HepG2 (cell line): Measurements from ENCODE around the gene MSANTD2. TPM values are rescaled to one million over a fixed set of nuclear protein-coding genes. Genes with fewer than 3 reads are reported as not detected.
A peak's percentile ranks its signal among the peaks of the same experiment; 100 is the strongest.

ENCODE experiments used
- ATAC-seq: fragments of 200-7000 bp; cut with Tn5 transposase; 3 replicates; pipeline ENCODE4 v1.9.1; 2020; ENCODE audit warnings: mild to moderate bottlenecking, moderate library complexity
- BruUV-seq: library from RNA; stranded (reverse); fragments of 400-500 nt; replicated peaks from 2 replicates; lab custom pipeline; 2021; lab: Mats Ljungman, UMichigan
- CTCF ChIA-PET: fragments of 300-600 bp; formaldehyde crosslinking; extraction: SDS; loops from one replicate; lab custom pipeline; 2021; ENCODE audit warnings: low total read pairs, inconsistent platforms, low intra/inter-chr PET ratio; lab: Yijun Ruan, JAX
- POLR2A ChIA-PET: fragments of 350-600 bp; sonication (Branson Sonifier 250); formaldehyde crosslinking; loops from one replicate; lab custom pipeline; 2020; ENCODE audit warnings: antibody characterized with exemption, inconsistent platforms; lab: Yijun Ruan, JAX
- DNase-seq: peaks from one replicate; pipeline ENCODE4 v3.0.0-alpha.2; 2015; ENCODE audit warnings: low spot score
- FAIRE-seq: peaks from 3 replicates; lab custom pipeline; 2011; peaks lifted over from hg19 to GRCh38; lab: Jason Lieb, UNC
- H2AFZ ChIP-seq: one replicate; pipeline ENCODE4 v1.6.1; 2011; ENCODE audit warnings: low read length, inconsistent platforms
- H3K27ac ChIP-seq: fragments of 300-600 bp; 3 replicates; pipeline ENCODE4 v1.8.0; 2011; ENCODE audit warnings: mixed run types, mild to moderate bottlenecking, mixed read lengths, low read length, inconsistent platforms; ENCODE audit not compliant: insufficient read depth; ENCODE audit errors: extremely low read length
- H3K27me3 ChIP-seq, 2 experiments: fragments of 200-600 bp in 1 of 2; 2 replicates in 1 of 2; 3 replicates in 1 of 2; pipeline versions ENCODE4 v1.6.0 to v1.8.0; 2011; ENCODE audit warnings: low read length in 2 of 2, mild to moderate bottlenecking in 2 of 2, moderate library complexity in 2 of 2, inconsistent platforms in 1 of 2; ENCODE audit not compliant: insufficient read depth in 2 of 2, control insufficient read depth in 1 of 2
- H3K36me3 ChIP-seq, 2 experiments: fragments of 200-600 bp in 1 of 2; replicated peaks in 1 of 2; 2 replicates in 1 of 2; 3 replicates in 1 of 2; pipeline versions ENCODE4 v1.5.1 to v1.8.0; 2011; ENCODE audit warnings: low read length in 2 of 2, inconsistent platforms in 1 of 2; ENCODE audit not compliant: insufficient read depth in 2 of 2, control insufficient read depth in 1 of 2
- H3K4me1 ChIP-seq: 2 replicates; pipeline ENCODE4 v1.5.1; 2012; ENCODE audit warnings: low read length, inconsistent platforms; ENCODE audit not compliant: insufficient read depth
- H3K4me2 ChIP-seq: 2 replicates; pipeline ENCODE4 v1.6.0; 2011; ENCODE audit warnings: low read depth, low read length, inconsistent platforms
- H3K4me3 ChIP-seq, 3 experiments: fragments of 200-600 bp in 1 of 3; sonication (generic), shearing (Covaris generic) in 1 of 3; replicated peaks in 1 of 3; 2 replicates each; pipeline ENCODE4 v1.5.1; 2011 to 2016; ENCODE audit warnings: low read length in 3 of 3, inconsistent platforms in 2 of 3, low read depth in 2 of 3, mild to moderate bottlenecking in 2 of 3, control low read depth in 1 of 3, mixed read lengths in 1 of 3; ENCODE audit not compliant: insufficient read depth in 1 of 3
- H3K79me2 ChIP-seq: one replicate; pipeline ENCODE4 v1.6.1; 2011; ENCODE audit warnings: low read length, inconsistent platforms; ENCODE audit not compliant: insufficient read depth
- H3K9ac ChIP-seq: 2 replicates; pipeline ENCODE4 v1.6.0; 2011; ENCODE audit warnings: mild to moderate bottlenecking, low read depth, low read length, inconsistent platforms; ENCODE audit not compliant: insufficient read depth
- H3K9me3 ChIP-seq: 2 replicates; pipeline ENCODE4 v1.5.1; 2012; ENCODE audit warnings: mild to moderate bottlenecking, low read length
- H4K20me1 ChIP-seq: 2 replicates; pipeline ENCODE4 v1.6.0; 2011; ENCODE audit warnings: inconsistent platforms, mild to moderate bottlenecking, low read length, moderate library complexity; ENCODE audit not compliant: insufficient read depth
- BHLHE40 ChIP-seq: IDR thresholded peaks from 2 replicates; pipeline ENCODE4 v1.6.1; 2011; ENCODE audit warnings: low read length, improper control_type of control experiment
- ELF3 ChIP-seq: IDR thresholded peaks from 2 replicates; pipeline ENCODE4 v1.6.1; 2016; ENCODE audit warnings: missing genetic modification reagents, missing compliant biosample characterization
- FOXK2 ChIP-seq: fragments of 450-650 bp; IDR thresholded peaks from 2 replicates; pipeline ENCODE4 v1.6.1; 2016
- HES4 ChIP-seq: sonication (generic); formaldehyde crosslinking; IDR thresholded peaks from 2 replicates; pipeline ENCODE4 v1.9.0; 2021; ENCODE audit warnings: mild to moderate bottlenecking, missing genetic modification reagents, borderline replicate concordance
- NFE2 ChIP-seq: sonication (generic); formaldehyde crosslinking; IDR thresholded peaks from 2 replicates; pipeline ENCODE4 v1.4.0; 2020; ENCODE audit warnings: missing genetic modification reagents
- PAWR ChIP-seq: sonication (generic); formaldehyde crosslinking; IDR thresholded peaks from 2 replicates; pipeline ENCODE4 v1.4.0; 2020; ENCODE audit warnings: missing genetic modification reagents, mild to moderate bottlenecking, borderline replicate concordance
- SMARCC2 ChIP-seq: fragments of 450-650 bp; IDR thresholded peaks from 2 replicates; pipeline ENCODE4 v1.6.1; 2017; ENCODE audit warnings: antibody characterized with exemption, mild to moderate bottlenecking
- TCF7L2 ChIP-seq: IDR thresholded peaks from 2 replicates; pipeline ENCODE4 v1.6.1; 2011; ENCODE audit warnings: mild to moderate bottlenecking, low read depth, low read length, moderate library complexity
- YEATS2 ChIP-seq: sonication (generic); formaldehyde crosslinking; IDR thresholded peaks from 2 replicates; pipeline ENCODE4 v1.4.0; 2020; ENCODE audit warnings: missing genetic modification reagents, borderline replicate concordance
- ZBTB8A ChIP-seq: sonication (generic); formaldehyde crosslinking; IDR thresholded peaks from 2 replicates; pipeline ENCODE4 v1.4.0; 2020; ENCODE audit warnings: mild to moderate bottlenecking, low read depth, missing genetic modification reagents, borderline replicate concordance
- ZNF143 ChIP-seq: sonication (generic); formaldehyde crosslinking; IDR thresholded peaks from 2 replicates; pipeline ENCODE4 v1.4.0; 2020; ENCODE audit warnings: missing genetic modification reagents
- ZNF232 ChIP-seq: sonication (generic); formaldehyde crosslinking; IDR thresholded peaks from 2 replicates; pipeline ENCODE4 v1.4.0; 2020; ENCODE audit warnings: missing genetic modification reagents, borderline replicate concordance
- ZNF34 ChIP-seq: sonication (generic); formaldehyde crosslinking; IDR thresholded peaks from 2 replicates; pipeline ENCODE4 v1.4.0; 2020; ENCODE audit warnings: mild to moderate bottlenecking, missing genetic modification reagents, borderline replicate concordance
- ZNF607 ChIP-seq: sonication (generic); formaldehyde crosslinking; IDR thresholded peaks from 2 replicates; pipeline ENCODE4 v1.5.1; 2020; ENCODE audit warnings: missing genetic modification reagents, mild to moderate bottlenecking, borderline replicate concordance
- ZNF652 ChIP-seq: IDR thresholded peaks from 2 replicates; pipeline ENCODE4 v1.6.1; 2016; ENCODE audit warnings: low read depth, borderline replicate concordance
- WGBS: methylation state at CpG from one replicate; pipeline ENCODE4 v1.1.6; 2017; ENCODE audit warnings: low lambda C conversion rate; 5-methylcytosine and 5-hydroxymethylcytosine counted together
- in situ Hi-C: cut with HindIII; loops from 2 replicates; pipeline ENCODE4 v1.10.0; 2017; ENCODE audit warnings: low pct_unique_long_range_greater_than_20kb; ENCODE audit not compliant: extremely low pct_ligation_motif_present
- intact Hi-C: fragments of 100-400 bp; cut with micrococcal nuclease; formaldehyde crosslinking; loops from one replicate; pipeline ENCODE4 v1.10.0; 2022; ENCODE audit not compliant: unreplicated experiment
- polyA plus RNA-seq, 8 experiments: library from polyadenylated mRNA; depleted of rRNA in 3 of 8; stranded (reverse) in 7 of 8; unstranded in 1 of 8; fragments of >200 nt; fragmentation: Illumina TruSeq in 4 of 8; extraction: Trizol in 4 of 8; gene quantifications; 2 replicates each; pipeline versions ENCODE4 v1.2.1 to v1.2.3, GENCODE V29; 2011 to 2016; ENCODE audit warnings: low read depth in 4 of 8, missing spikeins in 1 of 8, mixed read lengths in 1 of 8; ENCODE audit not compliant: insufficient read depth in 1 of 8
- total RNA-seq, 5 experiments: library from RNA; depleted of rRNA; stranded (reverse); fragments of >200 nt; fragmentation: Illumina TruSeq; extraction: Trizol; gene quantifications; 2 replicates each; pipeline ENCODE4 v1.2.3, GENCODE V29; 2016; ENCODE audit warnings: low read depth in 1 of 5
- TF ChIP-seq, protein P1 (sequence below): sonication (generic); formaldehyde crosslinking; IDR thresholded peaks from 2 replicates; pipeline ENCODE4 v1.8.1; 2023; ENCODE audit warnings: mild to moderate bottlenecking, missing genetic modification reagents
- TF ChIP-seq, protein P2 (sequence below): IDR thresholded peaks from 2 replicates; pipeline ENCODE4 v1.6.1; 2016; ENCODE audit warnings: mild to moderate bottlenecking

MSANTD2 gene
- total and polyA plus RNA-seq, 2 of the 13 experiments (the other 11 are each of a cell fraction or from before 2014, with no cell fraction given): 8.7 to 10.1 TPM

GRCh38 chr11:124821995-124822730 lies 22.0 kb upstream of the MSANTD2 start:
- no peak for DNase-seq
- Histone ChIP-seq H3K4me1 (peaks cover 12% of the 10 kb centered on the region), H3K27me3 (peaks cover 3 to 46% of the 10 kb centered on the region in 2 experiments), H3K27ac (no peak overlapping the region), H3K4me2 (no peak overlapping the region), H2AFZ (no peak overlapping the region), H3K4me3 (no peak overlapping the region)
- CTCF ChIA-PET: no interaction called here
- BruUV-seq: no TSS peak
- intact Hi-C loops: no loop called here
- WGBS: 3% methylated on average over 6 of the region's 6 CpGs
- TF ChIP-seq ZNF652 (CRISPR knock-in tag): 0 out of 2 replicates have a peak, but pooled peaks have one; percentile 34
- no peak for TF ChIP-seq ZNF607 (CRISPR knock-in tag)
- TF ChIP-seq, all 625 proteins: peak for 1
- in situ Hi-C loops: no loop called here
- Histone ChIP-seq H3K9me3 (no peaks in the 10 kb centered on the region), H3K9ac (no peak overlapping the region), H3K36me3 (no peaks in the 10 kb centered on the region), H3K79me2 (no peaks in the 10 kb centered on the region), H4K20me1 (no peaks in the 10 kb centered on the region)
- no peak for FAIRE-seq
- POLR2A ChIA-PET: no interaction called here
- no peak for ATAC-seq

DNA sequence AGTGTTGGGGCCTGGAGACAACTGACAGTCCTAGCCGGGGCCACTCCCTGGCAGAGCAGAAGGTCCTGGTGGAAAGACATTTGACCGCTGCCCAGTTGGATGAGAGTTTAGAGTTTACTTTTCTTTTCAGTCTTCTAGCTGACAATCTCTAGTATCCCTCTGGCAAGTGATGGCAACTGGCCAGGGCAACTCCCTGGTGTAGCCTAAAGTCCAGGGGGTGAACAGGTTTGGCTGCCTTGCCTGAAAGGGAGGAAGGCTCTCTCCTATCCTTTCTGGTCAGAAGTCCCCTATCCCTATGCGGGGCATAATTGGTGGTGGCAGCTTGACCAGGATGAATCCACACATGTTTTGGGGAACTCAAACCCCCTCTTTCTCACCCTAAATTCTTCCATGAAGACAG lies 16.8 kb upstream of the MSANTD2 start:
- POLR2A ChIA-PET: interaction anchor here (0.9 kb wide), 1 partner anchor 17 kb away, joined by 4 read pairs; the partner anchor contains the start of gene MSANTD2
- DNase-seq: no peak
- no peak for FAIRE-seq
- 46% methylated on average over 3 of the region's 3 CpGs for WGBS
- in situ Hi-C loops (no loop called here), intact Hi-C loops (no loop called here)
- Histone ChIP-seq H3K9ac (no peak overlapping the region), H3K4me1 (no peaks in the 10 kb centered on the region), H3K27me3 (peaks cover 3 to 42% of the 10 kb centered on the region in 2 experiments; a peak in 4 of 5 replicates), H3K79me2 (no peaks in the 10 kb centered on the region), H3K36me3 (no peaks in the 10 kb centered on the region), H4K20me1 (no peaks in the 10 kb centered on the region), H3K9me3 (no peaks in the 10 kb centered on the region), H2AFZ (no peak overlapping the region), H3K4me3 (no peak overlapping the region), H3K27ac (no peak overlapping the region), H3K4me2 (no peak overlapping the region)
- BruUV-seq: no TSS peak
- no peak for ATAC-seq
- CTCF ChIA-PET: no interaction called here
- TF ChIP-seq, protein P1, sequence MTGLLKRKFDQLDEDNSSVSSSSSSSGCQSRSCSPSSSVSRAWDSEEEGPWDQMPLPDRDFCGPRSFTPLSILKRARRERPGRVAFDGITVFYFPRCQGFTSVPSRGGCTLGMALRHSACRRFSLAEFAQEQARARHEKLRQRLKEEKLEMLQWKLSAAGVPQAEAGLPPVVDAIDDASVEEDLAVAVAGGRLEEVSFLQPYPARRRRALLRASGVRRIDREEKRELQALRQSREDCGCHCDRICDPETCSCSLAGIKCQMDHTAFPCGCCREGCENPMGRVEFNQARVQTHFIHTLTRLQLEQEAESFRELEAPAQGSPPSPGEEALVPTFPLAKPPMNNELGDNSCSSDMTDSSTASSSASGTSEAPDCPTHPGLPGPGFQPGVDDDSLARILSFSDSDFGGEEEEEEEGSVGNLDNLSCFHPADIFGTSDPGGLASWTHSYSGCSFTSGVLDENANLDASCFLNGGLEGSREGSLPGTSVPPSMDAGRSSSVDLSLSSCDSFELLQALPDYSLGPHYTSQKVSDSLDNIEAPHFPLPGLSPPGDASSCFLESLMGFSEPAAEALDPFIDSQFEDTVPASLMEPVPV (CRISPR knock-in tag): no peak
- TF ChIP-seq YEATS2 (CRISPR knock-in tag) (no peak), ELF3 (CRISPR knock-in tag) (no peak), TCF7L2 (no peak), ZNF232 (CRISPR knock-in tag) (no peak), ZNF143 (CRISPR knock-in tag) (no peak), ZBTB8A (CRISPR knock-in tag) (no peak), HES4 (CRISPR knock-in tag) (no peak), SMARCC2 (no peak), NFE2 (CRISPR knock-in tag) (no peak), ZNF34 (CRISPR knock-in tag) (no peak), PAWR (CRISPR knock-in tag) (no peak), BHLHE40 (no peak), FOXK2 (no peak)
- TF ChIP-seq, protein P2, sequence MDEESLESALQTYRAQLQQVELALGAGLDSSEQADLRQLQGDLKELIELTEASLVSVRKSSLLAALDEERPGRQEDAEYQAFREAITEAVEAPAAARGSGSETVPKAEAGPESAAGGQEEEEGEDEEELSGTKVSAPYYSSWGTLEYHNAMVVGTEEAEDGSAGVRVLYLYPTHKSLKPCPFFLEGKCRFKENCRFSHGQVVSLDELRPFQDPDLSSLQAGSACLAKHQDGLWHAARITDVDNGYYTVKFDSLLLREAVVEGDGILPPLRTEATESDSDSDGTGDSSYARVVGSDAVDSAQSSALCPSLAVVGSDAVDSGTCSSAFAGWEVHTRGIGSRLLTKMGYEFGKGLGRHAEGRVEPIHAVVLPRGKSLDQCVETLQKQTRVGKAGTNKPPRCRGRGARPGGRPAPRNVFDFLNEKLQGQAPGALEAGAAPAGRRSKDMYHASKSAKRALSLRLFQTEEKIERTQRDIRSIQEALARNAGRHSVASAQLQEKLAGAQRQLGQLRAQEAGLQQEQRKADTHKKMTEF: no peak
